Upper lobe of right lung (tissue), 1 donor: ENCODE data around the gene DUSP19. TPM values are rescaled to one million over a fixed set of nuclear protein-coding genes. Genes with fewer than 3 reads are reported as not detected.

Experiments
- ATAC-seq: fragments of 200-7000 bp; cut with Tn5 transposase; one replicate; pipeline ENCODE4 v1.9.1; 2020; ENCODE audit warnings: mild to moderate bottlenecking, moderate library complexity
- DNase-seq: peaks from one replicate; pipeline ENCODE4 v3.0.0-alpha.2; 2020
- H3K27ac ChIP-seq: fragments of 200-600 bp; one replicate; pipeline ENCODE4 v1.8.0; 2022
- H3K27me3 ChIP-seq: fragments of 200-600 bp; one replicate; pipeline ENCODE4 v1.8.0; 2022; ENCODE audit warnings: mild to moderate bottlenecking
- H3K36me3 ChIP-seq: fragments of 200-600 bp; one replicate; pipeline ENCODE4 v1.8.0; 2022
- H3K4me1 ChIP-seq: fragments of 200-600 bp; one replicate; pipeline ENCODE4 v1.8.0; 2022
- H3K4me3 ChIP-seq: fragments of 200-600 bp; one replicate; pipeline ENCODE4 v1.8.0; 2022; ENCODE audit warnings: mild to moderate bottlenecking
- H3K9me3 ChIP-seq: fragments of 200-600 bp; one replicate; pipeline ENCODE4 v1.8.0; 2022
- intact Hi-C: fragments of 100-400 bp; cut with DNase I; formaldehyde crosslinking; loops from one replicate; pipeline ENCODE4 v1.11.0; 2022
- total RNA-seq: library from RNA; stranded (reverse); fragmentation: NEBNext Ultra II Directional; extraction: Animal tissue kit (Norgen Biotek cat#: 25700); gene quantifications from one replicate; pipeline ENCODE4 v1.2.1, GENCODE V29; 2021
- TF ChIP-seq, protein P1 (sequence below): fragments of 200-600 bp; IDR thresholded peaks from one replicate; pipeline ENCODE4 v1.8.0; 2022; ENCODE audit warnings: antibody characterized with exemption
- donor health status: DM: no; HTN: yes; CAD: no; lungs with severe emphysema.

DUSP19 gene
- total RNA-seq, 1 donor from 2014 or later, result 3.0 TPM

DNA sequence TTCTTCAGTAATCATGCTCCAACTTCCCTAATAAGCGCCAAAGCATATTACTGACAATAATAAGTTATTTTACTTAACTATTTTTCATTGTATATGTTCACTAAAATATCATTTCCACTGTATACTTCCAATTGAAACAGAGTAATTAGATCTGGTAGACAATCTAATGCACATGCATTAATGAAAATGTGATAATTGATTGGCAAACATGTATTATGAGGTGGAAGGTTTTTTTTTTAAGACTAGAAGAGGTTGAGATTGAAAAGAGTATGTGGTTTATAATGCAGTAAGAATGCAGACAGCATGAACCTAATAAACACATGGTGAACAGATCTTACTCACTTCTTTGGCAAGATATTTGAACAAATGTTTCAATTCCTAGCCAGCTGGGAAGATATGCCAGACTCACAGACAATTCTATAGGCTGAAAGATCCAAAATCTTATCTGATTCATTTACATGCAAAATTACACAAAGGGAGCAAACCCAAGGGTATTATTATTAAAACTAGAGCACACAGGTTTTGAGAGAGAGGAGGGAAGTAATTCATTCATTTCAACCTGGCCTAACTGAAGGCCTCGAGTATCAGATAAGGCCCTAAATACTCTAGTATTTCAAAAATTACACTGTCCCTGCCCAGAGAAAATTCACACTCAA, 43.1 kb upstream of the DUSP19 start:
- ATAC-seq, result no peak
- peak overlapping the region; percentile 78 for H3K4me3 ChIP-seq
- H3K9me3 ChIP-seq, result no peaks in the 10 kb centered on the region
- H3K36me3 ChIP-seq, result no peaks in the 10 kb centered on the region
- TF ChIP-seq, protein P1, sequence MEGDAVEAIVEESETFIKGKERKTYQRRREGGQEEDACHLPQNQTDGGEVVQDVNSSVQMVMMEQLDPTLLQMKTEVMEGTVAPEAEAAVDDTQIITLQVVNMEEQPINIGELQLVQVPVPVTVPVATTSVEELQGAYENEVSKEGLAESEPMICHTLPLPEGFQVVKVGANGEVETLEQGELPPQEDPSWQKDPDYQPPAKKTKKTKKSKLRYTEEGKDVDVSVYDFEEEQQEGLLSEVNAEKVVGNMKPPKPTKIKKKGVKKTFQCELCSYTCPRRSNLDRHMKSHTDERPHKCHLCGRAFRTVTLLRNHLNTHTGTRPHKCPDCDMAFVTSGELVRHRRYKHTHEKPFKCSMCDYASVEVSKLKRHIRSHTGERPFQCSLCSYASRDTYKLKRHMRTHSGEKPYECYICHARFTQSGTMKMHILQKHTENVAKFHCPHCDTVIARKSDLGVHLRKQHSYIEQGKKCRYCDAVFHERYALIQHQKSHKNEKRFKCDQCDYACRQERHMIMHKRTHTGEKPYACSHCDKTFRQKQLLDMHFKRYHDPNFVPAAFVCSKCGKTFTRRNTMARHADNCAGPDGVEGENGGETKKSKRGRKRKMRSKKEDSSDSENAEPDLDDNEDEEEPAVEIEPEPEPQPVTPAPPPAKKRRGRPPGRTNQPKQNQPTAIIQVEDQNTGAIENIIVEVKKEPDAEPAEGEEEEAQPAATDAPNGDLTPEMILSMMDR, result no peak
- no peak overlapping the region for H3K27ac ChIP-seq
- intact Hi-C loops, result no loop called here
- H3K27me3 ChIP-seq, result peaks cover 4% of the 10 kb centered on the region
- peaks cover 36% of the 10 kb centered on the region for H3K4me1 ChIP-seq
- DNase-seq, result no peak

DNA sequence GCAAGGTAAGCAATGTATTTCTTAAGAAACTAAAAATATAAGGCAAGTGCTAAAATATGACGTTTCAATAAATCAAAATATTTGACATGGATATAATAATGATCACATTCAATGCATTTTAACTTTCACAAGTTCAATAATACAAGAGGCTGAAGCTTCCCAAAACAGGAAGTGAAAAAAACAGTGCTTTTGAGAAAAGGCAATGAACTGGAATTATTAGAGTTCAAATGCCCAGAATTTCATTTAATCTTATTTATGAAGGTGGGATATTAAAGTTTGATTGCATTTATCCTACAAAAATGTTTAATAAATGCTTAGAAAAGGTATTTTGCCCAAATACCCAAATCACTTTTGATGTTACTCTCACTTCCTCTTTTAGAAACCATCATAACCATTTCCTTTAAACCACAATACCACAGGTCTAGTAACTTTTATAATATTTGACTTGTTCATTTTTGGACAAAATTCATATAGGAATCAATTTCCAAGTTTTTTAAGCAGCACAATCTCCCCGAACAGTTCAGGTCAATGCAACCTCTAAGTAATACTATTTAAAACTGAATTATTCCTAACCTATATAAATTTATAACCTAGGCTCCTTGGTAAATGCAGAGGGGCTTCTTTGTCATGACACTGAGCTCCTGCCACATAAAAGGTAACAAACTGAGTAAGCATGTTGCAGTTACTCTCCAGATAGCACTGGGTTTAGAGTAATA, 42.4 kb upstream of the DUSP19 start:
- ATAC-seq, result no peak
- H3K4me1 ChIP-seq, result peaks cover 36% of the 10 kb centered on the region
- intact Hi-C loops, result no loop called here

DNA sequence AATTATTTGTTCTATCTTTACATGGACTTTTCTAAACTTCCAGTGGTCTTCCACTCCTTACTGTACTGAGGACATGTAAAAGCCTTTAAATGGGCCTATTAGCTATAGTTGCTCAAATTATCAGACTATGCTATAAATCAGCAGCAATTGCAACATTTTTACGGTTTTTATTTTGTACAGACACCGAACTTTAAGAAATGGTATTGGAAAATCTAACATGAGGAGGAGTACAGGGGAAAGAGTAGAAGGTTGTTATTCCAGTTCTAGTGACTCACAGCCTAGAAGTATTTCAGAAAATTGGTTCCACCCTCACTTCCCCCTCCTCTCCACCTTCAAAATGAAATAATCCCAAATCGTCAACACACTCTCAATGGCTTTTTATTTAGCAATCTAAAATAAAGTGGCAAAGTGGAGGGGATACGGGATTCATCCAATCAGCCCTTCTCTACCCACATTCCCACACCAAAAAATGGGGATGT, 41.4 kb upstream of the DUSP19 start:
- no peaks in the 10 kb centered on the region for H3K9me3 ChIP-seq
- H3K4me3 ChIP-seq, result peak overlapping the region; percentile 78
- H3K4me1 ChIP-seq, result peaks cover 31% of the 10 kb centered on the region
- TF ChIP-seq, protein P1, result no peak
- H3K27ac ChIP-seq, result peak overlapping the region; percentile 95
- H3K27me3 ChIP-seq, result peaks cover 4% of the 10 kb centered on the region
- ATAC-seq, result peak; percentile 2
- H3K36me3 ChIP-seq, result no peaks in the 10 kb centered on the region
- intact Hi-C loops, result no loop called here
- no peak for DNase-seq

More for the DNA sequence above, 42.4 kb upstream of the DUSP19 start:
- no peak overlapping the region for H3K27ac ChIP-seq
- peaks cover 4% of the 10 kb centered on the region for H3K27me3 ChIP-seq
- DNase-seq, result no peak
- TF ChIP-seq, protein P1, result no peak
- H3K4me3 ChIP-seq, result peak overlapping the region; percentile 78
- H3K36me3 ChIP-seq, result no peaks in the 10 kb centered on the region
- H3K9me3 ChIP-seq, result no peaks in the 10 kb centered on the region

DNA sequence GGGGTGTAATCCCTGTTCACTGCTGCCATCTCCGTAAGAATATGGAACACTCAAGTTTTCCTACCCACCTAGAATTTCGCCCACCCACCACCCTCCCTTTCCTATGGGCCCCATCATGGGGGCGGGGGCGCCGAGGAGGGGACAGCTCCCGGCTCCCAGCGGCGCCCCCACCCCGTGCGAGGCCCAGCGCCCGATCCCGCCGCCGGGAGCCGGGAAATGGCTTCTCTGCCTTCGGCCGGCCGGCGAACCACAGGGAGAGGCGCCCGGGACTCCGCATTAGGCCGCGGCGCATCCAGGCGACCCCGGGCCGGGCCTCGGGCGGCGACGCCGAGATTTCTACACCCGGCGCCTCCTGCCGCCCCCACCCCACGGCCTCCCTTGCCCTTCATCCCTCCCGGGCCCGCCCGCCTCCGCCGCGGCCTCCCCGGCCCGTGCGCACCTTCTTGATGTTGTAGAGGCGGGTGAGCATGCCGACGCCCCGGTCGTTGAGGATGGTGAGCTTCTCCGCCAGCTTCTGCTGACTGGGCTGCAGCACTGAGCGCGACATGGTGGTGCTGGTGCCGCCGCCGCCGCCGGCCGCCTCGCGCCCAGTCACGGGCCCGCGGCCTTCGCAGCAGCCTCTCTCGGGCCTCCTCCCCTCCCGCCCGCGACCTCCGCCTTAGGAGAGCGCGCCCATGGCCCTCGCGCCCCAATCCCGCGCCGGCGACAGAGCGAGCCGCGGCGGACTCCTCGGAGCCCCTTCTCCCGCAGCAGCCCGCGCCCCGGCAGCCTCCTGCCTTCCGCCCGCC, 40.8 kb upstream of the DUSP19 start:
- H3K27ac ChIP-seq, result peak overlapping the region; percentile 95
- H3K9me3 ChIP-seq, result no peaks in the 10 kb centered on the region
- H3K36me3 ChIP-seq, result no peaks in the 10 kb centered on the region
- ATAC-seq (peak; percentile 73), DNase-seq (peak; percentile 78)
- peak overlapping the region; percentile 78 for H3K4me3 ChIP-seq
- intact Hi-C loops, result no loop called here
- H3K27me3 ChIP-seq, result peaks cover 4% of the 10 kb centered on the region
- H3K4me1 ChIP-seq, result peaks cover 31% of the 10 kb centered on the region
- TF ChIP-seq, protein P1, result no peak

DNA sequence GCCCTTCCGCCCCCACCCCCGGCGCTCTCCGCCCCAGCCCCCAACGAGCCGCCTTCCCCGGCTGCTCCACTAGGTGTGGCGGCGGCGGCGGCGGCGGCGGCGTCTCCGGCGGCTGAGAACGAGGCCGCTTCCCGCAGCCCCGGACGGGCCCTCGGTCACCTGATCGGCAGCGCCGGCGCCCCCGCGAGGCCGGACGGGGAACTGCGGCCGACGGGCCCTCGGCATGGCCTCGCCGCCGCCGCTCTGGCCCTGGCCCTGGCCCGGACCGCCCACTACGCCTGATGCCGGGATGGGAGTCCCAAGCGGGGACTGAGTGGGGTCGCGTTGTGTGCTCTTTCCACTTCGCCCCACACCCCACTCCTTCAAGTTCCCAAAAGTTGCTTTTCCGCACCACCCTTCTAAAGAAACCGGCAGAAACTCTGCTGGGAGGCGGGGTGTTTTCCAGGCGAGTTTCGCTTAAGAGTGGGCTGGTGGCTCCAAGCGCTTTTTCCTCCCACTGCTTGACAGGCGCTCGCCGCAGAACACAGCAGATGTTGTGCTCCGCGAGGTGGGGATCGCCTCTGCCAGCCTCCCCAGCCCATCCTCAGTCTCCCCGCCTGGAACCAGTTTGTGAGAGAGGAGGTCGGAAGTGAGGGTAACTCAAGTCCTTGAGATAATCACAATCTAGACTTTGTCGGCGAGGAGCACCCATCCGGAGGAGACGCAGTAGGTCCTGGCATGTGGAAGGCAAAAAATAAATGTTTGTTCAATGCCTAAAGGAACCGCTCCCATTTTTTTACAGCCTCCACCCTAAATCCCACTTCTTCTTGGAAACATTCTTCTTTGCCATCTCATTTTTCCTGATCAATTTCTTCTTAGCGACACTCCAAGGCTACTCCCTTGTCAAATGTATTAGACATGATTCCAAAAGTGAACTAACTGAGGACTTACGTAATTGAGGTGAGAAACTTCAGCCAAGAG, 39.9 kb upstream of the DUSP19 start, which contains the start of gene NCKAP1:
Gene NCKAP1 (minus strand): TSS at position 117 of the 960 bp plus-strand sequence. CDS start 358 bp downstream, outside the sequence.
- Histone ChIP-seq H3K27me3 (peaks cover 4% of the 10 kb centered on the region), H3K4me1 (peaks cover 27% of the 10 kb centered on the region), H3K4me3 (peak within 1 kb of the TSS; percentile 78), H3K9me3 (no peaks in the 10 kb centered on the region), H3K27ac (peak within 1 kb of the TSS; percentile 95), H3K36me3 (no peaks in the 10 kb centered on the region)
- intact Hi-C loops, result no loop called here
- TF ChIP-seq, protein P1, result peak; percentile 83
- DNase-seq (peak; percentile 95), ATAC-seq (peak; percentile 96)
